Smooth muscle cell (in vitro differentiated cells): Measurements from ENCODE around the gene TIMM13. TPM values are rescaled to one million over a fixed set of nuclear protein-coding genes. Genes with fewer than 3 reads are reported as not detected.
"Not testable (repeated sequence)": the region's sequence is repeated elsewhere in the genome, so short reads cannot be mapped to it uniquely, and the experiment has no call there.

Source experiments
- DNase-seq: peaks from one replicate; lab custom pipeline; 2025; ENCODE audit not compliant: unreplicated experiment; lab: John Stamatoyannopoulos, UW
- H2AFZ ChIP-seq: fragments of 200-600 bp; sonication (generic); 2 replicates; pipeline ENCODE4 v1.6.0; 2016; ENCODE audit warnings: antibody characterized with exemption, low read depth, mild to moderate bottlenecking
- H3F3A ChIP-seq: fragments of 200-600 bp; sonication (generic); 2 replicates; pipeline ENCODE4 v1.6.0; 2017; ENCODE audit warnings: antibody characterized with exemption, low read depth
- H3K27ac ChIP-seq: fragments of 200-600 bp; sonication (generic); 2 replicates; pipeline ENCODE4 v1.5.1; 2016; ENCODE audit warnings: low read depth, mild to moderate bottlenecking
- H3K27me3 ChIP-seq: fragments of 200-600 bp; sonication (generic); 2 replicates; pipeline ENCODE4 v1.6.1; 2016; ENCODE audit warnings: low read depth, mild to moderate bottlenecking
- H3K36me3 ChIP-seq: fragments of 200-600 bp; sonication (generic); 2 replicates; pipeline ENCODE4 v1.5.1; 2016; ENCODE audit warnings: low read depth
- H3K4me1 ChIP-seq: fragments of 200-600 bp; sonication (generic); 2 replicates; pipeline ENCODE4 v1.5.1; 2016; ENCODE audit warnings: low read depth
- H3K4me2 ChIP-seq: fragments of 200-600 bp; sonication (generic); 2 replicates; pipeline ENCODE4 v1.6.0; 2016; ENCODE audit warnings: mild to moderate bottlenecking
- H3K4me3 ChIP-seq: fragments of 200-600 bp; sonication (generic); 2 replicates; pipeline ENCODE4 v1.5.1; 2016; ENCODE audit warnings: mild to moderate bottlenecking
- H3K79me2 ChIP-seq: fragments of 200-600 bp; sonication (generic); 2 replicates; pipeline ENCODE4 v1.6.0; 2016; ENCODE audit warnings: low read depth, mild to moderate bottlenecking
- H3K9ac ChIP-seq: fragments of 200-600 bp; sonication (generic); 2 replicates; pipeline ENCODE4 v1.6.0; 2016; ENCODE audit warnings: low read depth
- H3K9me3 ChIP-seq: fragments of 200-600 bp; sonication (generic); replicated peaks from 2 replicates; pipeline ENCODE4 v1.5.1; 2016; ENCODE audit warnings: low read depth
- H4K20me1 ChIP-seq: fragments of 200-600 bp; sonication (generic); 2 replicates; pipeline ENCODE4 v1.6.0; 2016; ENCODE audit warnings: low read depth
- WGBS: methylation state at CpG from one replicate; pipeline ENCODE4 v1.1.7; 2016; ENCODE audit warnings: low lambda C conversion rate; 5-methylcytosine and 5-hydroxymethylcytosine counted together
- polyA plus RNA-seq: library from polyadenylated mRNA; unstranded; fragments of >200 nt; fragmentation: Nextera tagmentation; extraction: Ambion mirVana; gene quantifications from 2 replicates; pipeline ENCODE4 v1.2.1, GENCODE V29; 2016
- total RNA-seq: library from RNA; depleted of rRNA; stranded (reverse); fragments of >200 nt; gene quantifications from 2 replicates; pipeline ENCODE4 v1.2.3, GENCODE V29; 2014
- TF ChIP-seq, protein P1 (sequence below): fragments of 200-600 bp; sonication (generic); IDR thresholded peaks from 2 replicates; pipeline ENCODE4 v1.5.1; 2017; ENCODE audit warnings: borderline replicate concordance, mild to moderate bottlenecking, antibody characterized with exemption; ENCODE audit not compliant: insufficient read depth, poor library complexity, severe bottlenecking

TIMM13 gene
- total and polyA plus RNA-seq, 2 experiments from 2014 or later: 20.0 to 107 TPM

DNA sequence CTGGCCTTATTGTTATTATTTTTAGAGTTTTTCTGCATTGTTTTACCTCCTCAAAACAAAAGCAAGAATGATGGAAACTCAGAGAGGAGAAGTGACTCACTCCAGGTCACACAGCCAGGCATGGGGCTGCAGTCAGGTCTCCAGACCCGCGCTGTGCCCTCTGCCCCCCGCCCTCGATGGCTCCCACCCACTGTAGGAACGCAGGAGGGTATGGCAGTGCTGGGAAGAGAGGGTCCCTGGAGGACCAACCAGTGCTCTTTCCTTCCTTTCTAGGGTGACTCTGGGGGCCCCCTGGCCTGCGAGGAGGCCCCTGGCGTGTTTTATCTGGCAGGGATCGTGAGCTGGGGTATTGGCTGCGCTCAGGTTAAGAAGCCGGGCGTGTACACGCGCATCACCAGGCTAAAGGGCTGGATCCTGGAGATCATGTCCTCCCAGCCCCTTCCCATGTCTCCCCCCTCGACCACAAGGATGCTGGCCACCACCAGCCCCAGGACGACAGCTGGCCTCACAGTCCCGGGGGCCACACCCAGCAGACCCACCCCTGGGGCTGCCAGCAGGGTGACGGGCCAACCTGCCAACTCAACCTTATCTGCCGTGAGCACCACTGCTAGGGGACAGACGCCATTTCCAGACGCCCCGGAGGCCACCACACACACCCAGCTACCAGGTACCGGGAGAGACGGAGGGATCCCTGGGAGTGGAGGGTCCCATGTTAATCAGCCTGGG is 5.6 kb downstream of the TIMM13 start:
- TF ChIP-seq, protein P1, sequence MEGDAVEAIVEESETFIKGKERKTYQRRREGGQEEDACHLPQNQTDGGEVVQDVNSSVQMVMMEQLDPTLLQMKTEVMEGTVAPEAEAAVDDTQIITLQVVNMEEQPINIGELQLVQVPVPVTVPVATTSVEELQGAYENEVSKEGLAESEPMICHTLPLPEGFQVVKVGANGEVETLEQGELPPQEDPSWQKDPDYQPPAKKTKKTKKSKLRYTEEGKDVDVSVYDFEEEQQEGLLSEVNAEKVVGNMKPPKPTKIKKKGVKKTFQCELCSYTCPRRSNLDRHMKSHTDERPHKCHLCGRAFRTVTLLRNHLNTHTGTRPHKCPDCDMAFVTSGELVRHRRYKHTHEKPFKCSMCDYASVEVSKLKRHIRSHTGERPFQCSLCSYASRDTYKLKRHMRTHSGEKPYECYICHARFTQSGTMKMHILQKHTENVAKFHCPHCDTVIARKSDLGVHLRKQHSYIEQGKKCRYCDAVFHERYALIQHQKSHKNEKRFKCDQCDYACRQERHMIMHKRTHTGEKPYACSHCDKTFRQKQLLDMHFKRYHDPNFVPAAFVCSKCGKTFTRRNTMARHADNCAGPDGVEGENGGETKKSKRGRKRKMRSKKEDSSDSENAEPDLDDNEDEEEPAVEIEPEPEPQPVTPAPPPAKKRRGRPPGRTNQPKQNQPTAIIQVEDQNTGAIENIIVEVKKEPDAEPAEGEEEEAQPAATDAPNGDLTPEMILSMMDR: no peak

DNA sequence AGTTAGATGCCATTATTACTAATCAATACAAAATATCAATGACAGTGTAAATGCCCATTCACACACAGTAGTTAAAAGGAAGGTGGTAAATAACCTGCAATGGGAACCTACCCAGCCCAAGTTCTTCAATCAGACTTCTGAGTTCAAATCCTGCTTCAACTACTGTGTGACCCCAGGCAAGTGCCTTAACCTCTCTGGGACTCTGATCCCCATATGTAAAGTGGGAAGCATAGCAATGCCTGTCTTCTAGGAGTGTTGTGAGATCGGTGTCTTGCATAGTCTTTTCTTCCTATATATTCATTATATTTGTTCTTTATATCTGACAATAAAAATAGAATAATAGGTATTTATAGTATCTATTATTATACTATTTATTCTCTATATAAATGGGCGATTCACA is 6.9 kb downstream of the TIMM13 start:
- no peaks in the 10 kb centered on the region for H3K36me3 ChIP-seq
- peaks cover 14% of the 10 kb centered on the region for H3K79me2 ChIP-seq
- H3F3A ChIP-seq: peaks cover 3% of the 10 kb centered on the region
- no peaks in the 10 kb centered on the region for H3K9me3 ChIP-seq
- 98% methylated on average over 2 of the region's 2 CpGs for WGBS
- H4K20me1 ChIP-seq: peaks cover 27% of the 10 kb centered on the region
- H3K4me3 ChIP-seq: no peak overlapping the region
- no peak overlapping the region for H3K9ac ChIP-seq
- H3K4me2 ChIP-seq: no peak overlapping the region
- H3K4me1 ChIP-seq: no peaks in the 10 kb centered on the region
- no peak for DNase-seq
- H3K27me3 ChIP-seq: no peaks in the 10 kb centered on the region
- H3K27ac ChIP-seq: no peak overlapping the region
- no peak overlapping the region for H2AFZ ChIP-seq
- TF ChIP-seq, protein P1: no peak

More for the DNA sequence above, 5.6 kb downstream of the TIMM13 start:
- 97% methylated on average over 20 of the region's 23 CpGs for WGBS
- H3K9ac ChIP-seq: no peak overlapping the region
- peaks cover 6% of the 10 kb centered on the region for H3K4me1 ChIP-seq
- H3K4me3 ChIP-seq: no peak overlapping the region
- H3K27ac ChIP-seq: no peak overlapping the region
- H2AFZ ChIP-seq: no peak overlapping the region
- H3K79me2 ChIP-seq: peaks cover 26% of the 10 kb centered on the region
- H3K9me3 ChIP-seq: no peaks in the 10 kb centered on the region
- no peaks in the 10 kb centered on the region for H3K27me3 ChIP-seq
- peaks cover 3% of the 10 kb centered on the region for H3F3A ChIP-seq
- DNase-seq: no peak
- peaks cover 39% of the 10 kb centered on the region for H4K20me1 ChIP-seq
- no peaks in the 10 kb centered on the region for H3K36me3 ChIP-seq
- no peak overlapping the region for H3K4me2 ChIP-seq

DNA sequence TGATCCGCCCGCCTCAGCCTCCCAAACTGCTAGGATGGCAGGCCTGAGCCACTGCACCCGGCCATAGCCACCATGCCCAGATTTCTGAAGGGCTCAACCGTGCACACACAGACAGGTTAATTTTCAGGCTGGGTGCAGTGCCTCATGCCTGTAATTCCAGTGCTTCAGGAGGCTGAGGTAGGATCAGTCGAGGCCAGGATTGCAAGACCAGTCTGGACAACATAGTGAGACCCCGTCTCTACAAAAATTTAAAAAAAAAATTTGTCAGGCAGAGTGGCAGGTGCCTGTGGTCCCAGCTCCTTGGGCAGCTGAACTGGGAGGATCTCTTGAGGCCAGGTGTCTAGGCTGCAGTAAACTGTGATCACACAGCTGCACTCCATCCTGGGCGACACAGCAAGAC is 7.6 kb downstream of the TIMM13 start:
- WGBS: 97% methylated on average over 7 of the region's 7 CpGs
- no peak overlapping the region for H3K4me2 ChIP-seq
- no peaks in the 10 kb centered on the region for H3K27me3 ChIP-seq
- peaks cover 22% of the 10 kb centered on the region for H4K20me1 ChIP-seq
- no peak overlapping the region for H3K4me3 ChIP-seq
- H3K36me3 ChIP-seq: no peaks in the 10 kb centered on the region
- H3F3A ChIP-seq: peaks cover 3% of the 10 kb centered on the region
- H3K79me2 ChIP-seq: peaks cover 10% of the 10 kb centered on the region
- no peak overlapping the region for H2AFZ ChIP-seq
- H3K9ac ChIP-seq: no peak overlapping the region
- H3K9me3 ChIP-seq: no peaks in the 10 kb centered on the region
- H3K4me1 ChIP-seq: no peaks in the 10 kb centered on the region
- no peak for DNase-seq
- H3K27ac ChIP-seq: no peak overlapping the region
- TF ChIP-seq, protein P1: no peak

DNA sequence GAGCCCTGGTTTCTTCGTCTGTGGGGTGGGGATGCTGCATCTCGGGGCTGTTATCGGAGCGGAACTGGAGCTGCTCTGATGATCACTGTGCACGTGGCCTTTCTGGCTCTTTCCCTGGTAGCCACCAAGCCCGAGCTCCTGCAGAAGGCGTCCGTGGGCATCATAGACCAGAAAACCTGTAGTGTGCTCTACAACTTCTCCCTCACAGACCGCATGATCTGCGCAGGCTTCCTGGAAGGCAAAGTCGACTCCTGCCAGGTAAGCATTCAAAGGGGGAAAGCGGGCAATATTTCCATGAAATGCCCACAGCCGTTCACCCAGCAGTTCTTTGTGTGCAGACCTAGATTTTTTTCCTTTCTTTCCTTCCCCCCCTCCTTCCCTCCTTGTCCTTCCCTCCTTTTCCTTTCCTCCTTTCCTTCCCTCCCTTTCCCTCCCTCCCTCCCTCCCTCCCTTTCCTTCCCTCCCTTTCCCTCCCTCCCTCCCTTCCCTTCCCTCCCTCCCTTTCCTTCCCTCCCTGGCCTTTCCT is 9.4 kb downstream of the TIMM13 start:
- H3K4me3 ChIP-seq: no peak overlapping the region
- no peak overlapping the region for H2AFZ ChIP-seq
- WGBS: 95% methylated on average over 13 of the region's 13 CpGs
- no peaks in the 10 kb centered on the region for H3K4me1 ChIP-seq
- H4K20me1 ChIP-seq: peaks cover 10% of the 10 kb centered on the region
- TF ChIP-seq, protein P1: no peak
- peaks cover 3% of the 10 kb centered on the region for H3F3A ChIP-seq
- H3K79me2 ChIP-seq: no peaks in the 10 kb centered on the region
- H3K9ac ChIP-seq: no peak overlapping the region
- H3K27me3 ChIP-seq: no peaks in the 10 kb centered on the region
- no peak for DNase-seq
- H3K9me3 ChIP-seq: no peaks in the 10 kb centered on the region
- H3K4me2 ChIP-seq: no peak overlapping the region
- H3K27ac ChIP-seq: no peak overlapping the region
- no peaks in the 10 kb centered on the region for H3K36me3 ChIP-seq

DNA sequence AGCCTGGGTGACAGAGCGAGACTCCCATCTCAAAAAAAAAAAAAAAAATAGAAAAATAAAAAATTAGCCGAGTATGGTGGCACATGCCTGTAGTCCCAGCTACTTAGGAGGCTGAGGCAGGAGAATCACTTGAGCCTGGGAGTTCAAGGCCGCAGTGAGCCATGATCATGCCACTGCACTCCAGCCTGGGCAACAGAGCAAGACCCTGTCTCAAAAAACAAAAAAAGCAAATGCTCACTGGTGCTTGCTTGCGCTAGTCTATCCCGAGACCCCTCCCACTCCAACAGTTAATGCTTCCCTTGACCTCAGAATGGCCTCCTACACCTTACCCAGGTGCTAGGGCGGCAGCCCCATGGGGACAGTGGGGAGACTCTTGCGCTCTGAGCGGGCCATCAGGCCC is 9.9 kb downstream of the TIMM13 start:
- H3K27me3 ChIP-seq, H3K27ac ChIP-seq, H3K4me2 ChIP-seq, H3K9me3 ChIP-seq, H3K9ac ChIP-seq, H3K4me1 ChIP-seq, H3K79me2 ChIP-seq, DNase-seq, H3K4me3 ChIP-seq, H4K20me1 ChIP-seq, H3K36me3 ChIP-seq, H2AFZ ChIP-seq, H3F3A ChIP-seq: not testable (repeated sequence)
- 97% methylated on average over 8 of the region's 8 CpGs for WGBS
